ENCODE measurements around the gene SDHB. TPM values are rescaled to one million over a fixed set of nuclear protein-coding genes. Genes with fewer than 3 reads are reported as not detected.

Gene SDHB
- total and polyA plus RNA-seq, 2 of the 13 experiments (the other 11 are each of a cell fraction or from before 2014, with no cell fraction given) = 136 to 142 TPM

GRCh38 chr1:17078991-17079868 is 25.4 kb upstream of the SDHB start:
- ATAC-seq (no peak), DNase-seq (ENCODE audit: low spot score) (no peak), FAIRE-seq (no peak)
- Histone ChIP-seq H3K4me2 (ENCODE audit: low read depth, low read length) (no peak overlapping the region), H3K27ac (ENCODE audit: extremely low read length, insufficient read depth, low read length) (no peak overlapping the region), H3K27me3 (ENCODE audit: control insufficient read depth in 1 of 2, insufficient read depth in 2 of 2, low read length in 2 of 2) (peaks cover 1 to 14% of the 10 kb centered on the region in 2 experiments; a peak in 2 of 5 replicates), H3K79me2 (ENCODE audit: insufficient read depth, low read length) (no peaks in the 10 kb centered on the region), H3K36me3 (replicated peaks in 1 of 2; ENCODE audit: control insufficient read depth in 1 of 2, insufficient read depth in 2 of 2, low read length in 2 of 2) (no peaks in the 10 kb centered on the region), H3K4me3 (replicated peaks in 1 of 3; ENCODE audit: insufficient read depth in 1 of 3, low read depth in 2 of 3, low read length in 3 of 3) (no peak overlapping the region), H2AFZ (ENCODE audit: low read length) (no peak overlapping the region), H3K4me1 (ENCODE audit: insufficient read depth, low read length) (no peaks in the 10 kb centered on the region), H3K9ac (ENCODE audit: insufficient read depth, low read depth, low read length) (no peak overlapping the region), H4K20me1 (ENCODE audit: insufficient read depth, low read length) (no peaks in the 10 kb centered on the region), H3K9me3 (ENCODE audit: low read length) (no peaks in the 10 kb centered on the region)
- intact Hi-C loops (cut with micrococcal nuclease; ENCODE audit: unreplicated experiment) = no loop called here
- WGBS (ENCODE audit: low lambda C conversion rate) = 58% methylated on average over 14 of the region's 16 CpGs
- BruUV-seq (replicated peaks) = no TSS peak
- TF ChIP-seq CHCHD3 (CRISPR knock-in tag; IDR thresholded peaks at IDR 0.05) = no peak
- TF ChIP-seq ZNF383 (CRISPR knock-in tag; IDR thresholded peaks at IDR 0.05; ENCODE audit: borderline replicate concordance) = no peak
- CTCF ChIA-PET (ENCODE audit: low intra/inter-chr PET ratio, low total read pairs) = no interaction called here
- in situ Hi-C loops (cut with HindIII; ENCODE audit: extremely low pct_ligation_motif_present, low pct_unique_long_range_greater_than_20kb) = no loop called here
- POLR2A ChIA-PET = no interaction called here

GRCh38 chr1:17075470-17076255 is 21.8 kb upstream of the SDHB start:
- FAIRE-seq = peak; percentile 50
- Histone ChIP-seq H3K27me3 (ENCODE audit: control insufficient read depth in 1 of 2, insufficient read depth in 2 of 2, low read length in 2 of 2) (no peaks in the 10 kb centered on the region; a peak in 1 of 5 replicates), H3K9me3 (ENCODE audit: low read length) (no peaks in the 10 kb centered on the region), H3K9ac (ENCODE audit: insufficient read depth, low read depth, low read length) (no peak overlapping the region), H3K27ac (ENCODE audit: extremely low read length, insufficient read depth, low read length) (no peak overlapping the region), H2AFZ (ENCODE audit: low read length) (no peak overlapping the region), H3K36me3 (replicated peaks in 1 of 2; ENCODE audit: control insufficient read depth in 1 of 2, insufficient read depth in 2 of 2, low read length in 2 of 2) (no peaks in the 10 kb centered on the region), H4K20me1 (ENCODE audit: insufficient read depth, low read length) (no peaks in the 10 kb centered on the region), H3K4me3 (replicated peaks in 1 of 3; ENCODE audit: insufficient read depth in 1 of 3, low read depth in 2 of 3, low read length in 3 of 3) (no peak overlapping the region), H3K79me2 (ENCODE audit: insufficient read depth, low read length) (no peaks in the 10 kb centered on the region), H3K4me2 (ENCODE audit: low read depth, low read length) (no peak overlapping the region), H3K4me1 (ENCODE audit: insufficient read depth, low read length) (no peaks in the 10 kb centered on the region)
- ChIA-PET POLR2A (no interaction called here), CTCF (ENCODE audit: low intra/inter-chr PET ratio, low total read pairs) (interaction anchor here (1.7 kb wide), 1 partner anchor 16 kb away, joined by 7 read pairs; no protein-coding TSS in a partner anchor)
- DNase-seq (ENCODE audit: low spot score) = peak; percentile 37
- in situ Hi-C loops (cut with HindIII; ENCODE audit: extremely low pct_ligation_motif_present, low pct_unique_long_range_greater_than_20kb) = no loop called here
- ATAC-seq = peak; percentile 74
- whole genome bisulfite sequencing (ENCODE audit: low lambda C conversion rate) = 42% methylated on average over 14 of the region's 17 CpGs
- intact Hi-C loops (cut with micrococcal nuclease; ENCODE audit: unreplicated experiment) = no loop called here
- BruUV-seq (replicated peaks) = no TSS peak
- TF ChIP-seq TFAP4 (IDR thresholded peaks at IDR 0.05; ENCODE audit: borderline replicate concordance, low read depth) (no peak), FOSL1 (CRISPR knock-in tag; IDR thresholded peaks at IDR 0.05; ENCODE audit: borderline replicate concordance) (no peak), ZBTB34 (CRISPR knock-in tag; IDR thresholded peaks at IDR 0.05) (no peak), RFXANK (CRISPR knock-in tag; IDR thresholded peaks at IDR 0.05) (no peak), ATF5 (CRISPR knock-in tag; IDR thresholded peaks at IDR 0.05; ENCODE audit: low read depth) (no peak), GABPB1 (CRISPR knock-in tag; IDR thresholded peaks at IDR 0.05) (peak; percentile 77), ZNF572 (CRISPR knock-in tag; IDR thresholded peaks at IDR 0.05) (peak; percentile 100), PREB (CRISPR knock-in tag; IDR thresholded peaks at IDR 0.05) (no peak), SMC3 (IDR thresholded peaks at IDR 0.05; ENCODE audit: low read length) (0 out of 2 replicates have a peak, but pooled peaks have one; percentile 11), U2AF1 (optimal IDR thresholded peaks at IDR 0.05; ENCODE audit: low read depth, low read length) (no peak)

All from HepG2 (cell line).